ENCODE measurements around the gene SERGEF. TPM values are rescaled to one million over a fixed set of nuclear protein-coding genes. Genes with fewer than 3 reads are reported as not detected.

SERGEF gene
- total RNA-seq, 1 donor from 2014 or later, result 32.4 TPM

DNA sequence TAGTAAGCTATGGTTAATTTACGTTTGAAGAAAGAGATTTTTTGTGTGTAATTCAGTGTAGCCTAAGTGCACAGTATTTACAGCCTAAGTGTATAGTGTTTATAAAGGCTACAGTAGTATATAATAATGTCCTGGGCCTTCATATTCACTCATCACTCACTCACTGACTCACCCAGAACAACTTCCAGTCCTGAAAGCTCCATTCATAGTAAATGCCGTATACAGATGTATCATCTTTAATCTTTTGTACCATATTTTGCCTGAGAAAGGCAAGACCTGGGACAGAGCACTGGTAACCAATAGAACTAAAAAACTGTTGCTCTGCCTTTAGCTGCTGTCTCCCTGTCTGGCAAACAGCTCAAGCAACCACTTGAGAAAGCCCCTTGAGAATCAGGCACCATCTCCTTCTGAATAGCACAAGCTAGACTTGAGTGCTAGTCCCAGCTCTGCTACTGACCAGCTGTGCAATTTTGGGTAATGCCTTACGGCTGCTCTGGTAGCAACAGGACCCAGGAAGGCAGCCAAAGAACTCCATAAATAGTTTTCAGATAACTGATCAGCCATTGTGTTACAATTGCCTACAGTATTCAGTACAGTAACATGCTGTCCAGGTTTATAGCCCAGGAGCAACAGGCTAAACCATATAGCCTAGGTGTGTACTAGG is 146.9 kb downstream of the SERGEF start:
- Mint-ChIP-seq H3K4me3 (ENCODE audit: low read depth) (no peak overlapping the region), H3K27me3 (no peaks in the 10 kb centered on the region), H3K9me3 (ENCODE audit: low read depth) (peaks cover 13% of the 10 kb centered on the region), H3K27ac (no peak overlapping the region), H3K4me1 (ENCODE audit: low read depth) (no peaks in the 10 kb centered on the region), H3K36me3 (ENCODE audit: insufficient read depth) (peaks cover 11% of the 10 kb centered on the region)
- no peak for DNase-seq (ENCODE audit: low spot score, unreplicated experiment)
- TF ChIP-seq, protein P1, sequence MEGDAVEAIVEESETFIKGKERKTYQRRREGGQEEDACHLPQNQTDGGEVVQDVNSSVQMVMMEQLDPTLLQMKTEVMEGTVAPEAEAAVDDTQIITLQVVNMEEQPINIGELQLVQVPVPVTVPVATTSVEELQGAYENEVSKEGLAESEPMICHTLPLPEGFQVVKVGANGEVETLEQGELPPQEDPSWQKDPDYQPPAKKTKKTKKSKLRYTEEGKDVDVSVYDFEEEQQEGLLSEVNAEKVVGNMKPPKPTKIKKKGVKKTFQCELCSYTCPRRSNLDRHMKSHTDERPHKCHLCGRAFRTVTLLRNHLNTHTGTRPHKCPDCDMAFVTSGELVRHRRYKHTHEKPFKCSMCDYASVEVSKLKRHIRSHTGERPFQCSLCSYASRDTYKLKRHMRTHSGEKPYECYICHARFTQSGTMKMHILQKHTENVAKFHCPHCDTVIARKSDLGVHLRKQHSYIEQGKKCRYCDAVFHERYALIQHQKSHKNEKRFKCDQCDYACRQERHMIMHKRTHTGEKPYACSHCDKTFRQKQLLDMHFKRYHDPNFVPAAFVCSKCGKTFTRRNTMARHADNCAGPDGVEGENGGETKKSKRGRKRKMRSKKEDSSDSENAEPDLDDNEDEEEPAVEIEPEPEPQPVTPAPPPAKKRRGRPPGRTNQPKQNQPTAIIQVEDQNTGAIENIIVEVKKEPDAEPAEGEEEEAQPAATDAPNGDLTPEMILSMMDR (IDR thresholded peaks at IDR 0.05; ENCODE audit: unreplicated experiment), result no peak

DNA sequence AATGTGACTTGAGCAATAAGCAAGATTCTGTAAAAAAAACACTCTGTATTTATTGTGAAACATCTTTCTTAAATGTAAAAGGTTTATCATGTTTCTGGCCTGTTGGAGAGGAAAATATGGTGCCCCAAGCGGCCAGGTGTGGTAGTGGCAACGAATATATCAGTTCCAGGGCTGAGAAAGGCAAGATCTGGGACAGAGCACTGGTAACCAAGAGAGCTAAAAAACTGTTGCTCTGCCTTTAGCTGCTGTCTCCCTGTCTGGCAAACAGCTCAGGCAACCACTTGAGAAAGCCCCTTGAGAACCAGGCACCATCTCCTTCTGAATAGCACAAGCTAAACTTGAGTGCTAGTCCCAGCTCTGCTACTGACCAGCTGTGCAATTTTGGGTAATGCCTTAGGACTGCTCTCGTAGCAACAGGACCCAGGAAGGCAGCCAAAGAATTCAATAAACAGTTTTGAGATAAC is 148.3 kb downstream of the SERGEF start:
- Mint-ChIP-seq H3K4me3 (ENCODE audit: low read depth) (no peak overlapping the region), H3K4me1 (ENCODE audit: low read depth) (no peaks in the 10 kb centered on the region), H3K9me3 (ENCODE audit: low read depth) (peaks cover 13% of the 10 kb centered on the region), H3K36me3 (ENCODE audit: insufficient read depth) (peaks cover 11% of the 10 kb centered on the region), H3K27me3 (no peaks in the 10 kb centered on the region), H3K27ac (no peak overlapping the region)
- TF ChIP-seq, protein P1 (IDR thresholded peaks at IDR 0.05; ENCODE audit: unreplicated experiment), result peak; percentile 83
- DNase-seq (ENCODE audit: low spot score, unreplicated experiment), result peak; percentile 20

DNA sequence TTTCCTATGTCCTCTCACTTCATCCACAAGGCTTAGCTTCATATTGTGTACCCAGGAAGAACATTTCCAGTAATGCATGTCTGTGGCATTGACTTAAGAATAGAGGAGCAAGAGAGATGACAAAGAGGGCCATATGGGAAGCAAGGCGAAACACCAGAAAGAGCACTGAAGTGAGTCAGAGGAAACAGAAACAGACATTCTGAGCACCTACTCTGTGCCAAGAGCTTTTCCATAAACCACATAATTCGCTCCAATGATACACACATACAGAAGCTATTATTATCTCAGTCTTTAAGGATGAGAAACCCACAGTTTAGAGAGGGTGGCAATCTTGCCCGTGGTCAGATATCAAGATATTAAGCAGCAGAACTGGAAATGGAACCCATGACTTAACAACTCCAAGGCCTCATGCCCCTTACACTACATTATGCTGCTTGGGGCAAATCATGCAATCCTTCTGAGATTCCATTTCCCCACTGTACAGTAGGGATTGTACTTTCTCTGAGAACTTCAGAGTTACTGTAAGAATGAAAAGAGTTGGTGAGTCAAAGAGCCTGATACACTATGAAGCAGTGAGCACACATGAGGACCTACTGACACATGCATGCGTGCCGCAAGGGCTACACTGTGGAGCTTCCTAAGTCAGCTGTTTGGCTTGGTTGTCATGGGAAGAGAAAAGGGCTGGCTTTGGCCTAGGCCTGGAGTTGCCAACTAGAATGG is 151.7 kb downstream of the SERGEF start:
- peaks cover 3% of the 10 kb centered on the region for H3K9me3 Mint-ChIP-seq (ENCODE audit: low read depth)
- peaks cover 5% of the 10 kb centered on the region for H3K36me3 Mint-ChIP-seq (ENCODE audit: insufficient read depth)
- H3K27me3 Mint-ChIP-seq, result no peaks in the 10 kb centered on the region
- no peaks in the 10 kb centered on the region for H3K4me1 Mint-ChIP-seq (ENCODE audit: low read depth)
- TF ChIP-seq, protein P1 (IDR thresholded peaks at IDR 0.05; ENCODE audit: unreplicated experiment), result no peak
- no peak overlapping the region for H3K4me3 Mint-ChIP-seq (ENCODE audit: low read depth)
- no peak overlapping the region for H3K27ac Mint-ChIP-seq
- no peak for DNase-seq (ENCODE audit: low spot score, unreplicated experiment)

DNA sequence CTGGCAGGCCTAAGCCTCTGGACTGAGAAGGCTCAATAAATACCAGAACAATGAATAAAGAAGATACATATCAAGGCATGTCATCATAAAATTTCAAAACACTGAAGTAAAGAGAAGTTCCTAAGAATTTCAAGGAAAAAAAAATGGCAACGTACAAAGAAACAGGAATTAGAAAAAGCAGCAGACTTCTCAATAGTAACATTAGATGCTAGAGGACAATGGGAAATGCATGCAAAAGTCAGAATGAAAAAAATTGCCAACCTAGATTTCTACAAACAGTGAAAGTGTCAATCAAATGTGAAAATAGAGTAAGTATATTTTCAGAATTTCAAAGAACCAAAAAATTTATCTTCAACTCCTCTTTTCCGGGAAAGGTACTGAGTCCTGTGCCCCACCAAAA is 153.3 kb downstream of the SERGEF start:
- Mint-ChIP-seq H3K9me3 (ENCODE audit: low read depth) (peaks cover 3% of the 10 kb centered on the region), H3K36me3 (ENCODE audit: insufficient read depth) (peaks cover 5% of the 10 kb centered on the region), H3K27ac (no peak overlapping the region), H3K4me1 (ENCODE audit: low read depth) (no peaks in the 10 kb centered on the region), H3K27me3 (no peaks in the 10 kb centered on the region), H3K4me3 (ENCODE audit: low read depth) (no peak overlapping the region)
- TF ChIP-seq, protein P1 (IDR thresholded peaks at IDR 0.05; ENCODE audit: unreplicated experiment), result no peak
- no peak for DNase-seq (ENCODE audit: low spot score, unreplicated experiment)

DNA sequence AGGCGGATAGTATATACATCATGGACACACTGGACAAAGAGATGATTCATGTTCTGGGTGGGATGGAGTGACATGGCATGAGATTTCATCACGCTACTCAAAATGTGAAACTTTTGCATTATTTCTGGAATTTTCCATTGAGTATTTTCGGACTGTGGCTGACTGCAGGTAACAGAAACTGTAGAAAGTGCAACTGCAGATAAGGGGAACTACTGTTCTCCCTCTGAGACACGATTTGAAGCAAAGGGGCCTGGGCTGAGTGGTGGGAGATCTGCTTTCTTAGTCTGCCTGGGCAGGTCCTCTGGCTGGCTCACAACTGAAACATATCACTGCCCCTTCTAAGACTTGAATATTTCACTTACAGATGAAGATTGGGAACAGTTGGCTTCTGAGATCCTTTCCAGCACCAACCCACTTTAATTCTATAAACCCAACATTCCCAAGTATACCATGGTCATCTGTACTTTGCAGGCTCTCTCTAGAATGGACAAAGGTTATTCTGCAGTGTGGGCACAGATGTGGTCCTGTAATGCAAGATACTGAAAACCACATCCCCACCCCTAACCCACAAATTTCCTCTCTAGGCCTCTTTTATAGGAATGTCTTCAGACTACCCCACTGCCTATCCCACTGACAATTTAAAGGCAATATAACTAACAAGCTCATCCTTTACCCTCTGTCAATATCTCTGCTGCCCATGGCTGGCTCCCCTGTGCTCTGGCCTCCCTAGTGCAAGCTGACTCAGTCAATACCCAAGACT is 157.1 kb downstream of the SERGEF start:
- Mint-ChIP-seq H3K36me3 (ENCODE audit: insufficient read depth) (peaks cover 5% of the 10 kb centered on the region), H3K4me3 (ENCODE audit: low read depth) (no peak overlapping the region), H3K4me1 (ENCODE audit: low read depth) (peaks cover 3% of the 10 kb centered on the region), H3K27me3 (no peaks in the 10 kb centered on the region), H3K9me3 (ENCODE audit: low read depth) (peaks cover 3% of the 10 kb centered on the region), H3K27ac (no peak overlapping the region)
- DNase-seq (ENCODE audit: low spot score, unreplicated experiment), result no peak
- TF ChIP-seq, protein P1 (IDR thresholded peaks at IDR 0.05; ENCODE audit: unreplicated experiment), result no peak
